Heart right ventricle (tissue), 16 donors: ENCODE data around the gene TSNAX. TPM values are rescaled to one million over a fixed set of nuclear protein-coding genes. Genes with fewer than 3 reads are reported as not detected.

Experiments used
- ATAC-seq, 8 donors: fragments of 200-7000 bp; cut with Tn5 transposase; one replicate each; pipeline ENCODE4 v1.9.1; 2020; ENCODE audit warnings: mild to moderate bottlenecking in 8 of 8, moderate library complexity in 8 of 8, moderate number of reproducible peaks in 1 of 8
- DNase-seq, 2 donors: peaks; one replicate each; pipeline ENCODE4 v3.0.0-alpha.2; 2020
- H3K27ac ChIP-seq, 10 donors: fragments of 200-600 bp; sonication (generic) in 2 of 10; one replicate each; pipeline versions ENCODE4 v1.5.0 to v1.8.0; 2020 to 2022; ENCODE audit warnings: mild to moderate bottlenecking in 3 of 10
- H3K27me3 ChIP-seq, 7 donors: fragments of 200-600 bp; one replicate each; pipeline ENCODE4 v1.8.0; 2021 to 2022; ENCODE audit warnings: mild to moderate bottlenecking in 2 of 7
- H3K36me3 ChIP-seq, 9 donors: fragments of 200-600 bp; sonication (generic) in 1 of 9; one replicate each; pipeline versions ENCODE4 v1.5.0 to v1.8.0; 2020 to 2022; ENCODE audit warnings: mild to moderate bottlenecking in 2 of 9
- H3K4me1 ChIP-seq, 9 donors: fragments of 200-600 bp; sonication (generic) in 1 of 9; one replicate each; pipeline versions ENCODE4 v1.5.0 to v1.8.0; 2020 to 2022; ENCODE audit warnings: mild to moderate bottlenecking in 4 of 9
- H3K4me3 ChIP-seq, 10 donors: fragments of 200-600 bp; sonication (generic) in 2 of 10; one replicate each; pipeline versions ENCODE4 v1.5.0 to v1.8.0; 2020 to 2022; ENCODE audit warnings: mild to moderate bottlenecking in 7 of 10, moderate library complexity in 2 of 10
- H3K9me3 ChIP-seq, 11 donors: fragments of 200-600 bp in 10 of 11; sonication (generic) in 2 of 11; one replicate each; pipeline versions ENCODE4 v1.5.0 to v1.8.0; 2013 to 2022; ENCODE audit warnings: mild to moderate bottlenecking in 2 of 11, control low read depth in 1 of 11, moderate library complexity in 1 of 11
- CTCF ChIP-seq, 9 donors: fragments of 200-600 bp; sonication (generic) in 2 of 9; IDR thresholded peaks; one replicate each; pipeline versions ENCODE4 v1.5.0 to v1.8.0; 2021 to 2022; ENCODE audit warnings: antibody characterized with exemption in 9 of 9, mild to moderate bottlenecking in 5 of 9, moderate library complexity in 1 of 9
- WGBS, 2 donors: extraction: QIAGEN DNeasy Blood & Tissue Kit; methylation state at CpG; one replicate each; pipeline ENCODE4 v1.1.7; 2013; ENCODE audit warnings: inconsistent platforms in 1 of 2; 5-methylcytosine and 5-hydroxymethylcytosine counted together
- intact Hi-C, 10 donors: fragments of 100-400 bp; cut with DNase I; formaldehyde crosslinking; loops; one replicate each; pipeline versions ENCODE4 v1.11.1 to v1.14.2; 2022
- polyA plus RNA-seq, 2 donors: library from polyadenylated mRNA; stranded (reverse); fragments of 200-250 nt; gene quantifications; one replicate each; pipeline ENCODE4 v1.2.3, GENCODE V29; 2013
- total RNA-seq, 10 donors: library from RNA; stranded (reverse); fragmentation: NEBNext Ultra II Directional in 3 of 10; extraction: Animal tissue kit (Norgen Biotek cat#: 25700) in 3 of 10; gene quantifications; one replicate each; pipeline versions ENCODE4 v1.2.1 to v1.2.4, GENCODE V29; 2021 to 2023
- donor health status: Arrhythmogenic right ventricular cardiomyopathy.
- donor health status: ischemic (EF 13 %, LVEDD 7.1; RV severe dilation, severe dysfunction).
- donor health status: healthy with polysubstance abuse.
- donor health status: DM: no; HTN: yes; CAD: no.
- donor health status: DM: no; HTN: no; CAD: no.
- donor health status: ischemic (EF 25% LVEDD 6.9; RV normal size, moderate dysfunction).
- donor health status: ischemic (EF 25% LVEDD 5.7; RV mildly dilated, moderate dysfunction).
- donor health status: healthy.
- donor health status: DM: yes; HTN: yes; CAD: no.
- donor health status: Ischemic cardiomyopathy.
- donor health status: ischemic (EF 35%, LVEDD 5.7; RV mildly dilated, moderate dysfunction).
- donor health status: nonischemic (EF 11% LVEDD 7.7; RV severe dilation, severe dysfunction).
- donor health status: DM: yes; HTN: yes; CAD: no.
- donor health status: PGD.
- donor health status: ischemic (EF 29% LVEDD 5.4; RV normal size, mild dysfunction).
- donor health status: nonischemic (EF 23%, LVEDD 6.1; RV moderate dilation, normal function).

The TSNAX gene
- total and polyA plus RNA-seq, 12 donors = 11.8 to 37.9 (median 32.0) TPM

GRCh38 chr1:231519166-231519565, 9.3 kb upstream of the TSNAX start:
- H3K9me3 ChIP-seq = no peaks in the 10 kb centered on the region
- WGBS, 2 donors = 76 to 84% methylated on average over 2 of the region's 2 CpGs
- intact Hi-C loops = no loop called here
- no peak for TF ChIP-seq CTCF (IDR thresholded peaks at IDR 0.05)
- no peak overlapping the region for H3K27ac ChIP-seq
- H3K4me1 ChIP-seq = peaks cover 0 to 25% (median 0%) of the 10 kb centered on the region in 9 donors
- H3K27me3 ChIP-seq = no peaks in the 10 kb centered on the region
- no peak for ATAC-seq
- DNase-seq = no peak
- no peaks in the 10 kb centered on the region for H3K36me3 ChIP-seq
- H3K4me3 ChIP-seq = no peak overlapping the region

GRCh38 chr1:231522038-231522437, 6.4 kb upstream of the TSNAX start:
- intact Hi-C loops = loop anchor here in 1 of 10 donors (10.0 kb wide), 1 partner anchor 97 kb away; the partner anchor contains the start of gene EGLN1
- ATAC-seq (no peak), DNase-seq (no peak)
- WGBS, 2 donors = 97 to 98% methylated on average over 1 of the region's 1 CpG
- no peak for TF ChIP-seq CTCF (IDR thresholded peaks at IDR 0.05)
- H3K27me3 ChIP-seq = no peaks in the 10 kb centered on the region
- H3K4me3 ChIP-seq = no peak overlapping the region
- no peaks in the 10 kb centered on the region for H3K9me3 ChIP-seq
- no peaks in the 10 kb centered on the region for H3K36me3 ChIP-seq
- H3K4me1 ChIP-seq = peaks cover 0 to 15% (median 0%) of the 10 kb centered on the region in 9 donors
- no peak overlapping the region for H3K27ac ChIP-seq

- intact Hi-C loops = loop anchor here in 1 of 10 donors (10.0 kb wide), 1 partner anchor 98 kb away; the partner anchor contains the start of gene EGLN1
- TF ChIP-seq CTCF (IDR thresholded peaks at IDR 0.05) = no peak
- 87 to 91% methylated on average over 2 of the region's 2 CpGs for WGBS, 2 donors
- H3K36me3 ChIP-seq = no peaks in the 10 kb centered on the region
- no peaks in the 10 kb centered on the region for H3K27me3 ChIP-seq
- peaks cover 0 to 22% (median 5%) of the 10 kb centered on the region in 9 donors for H3K4me1 ChIP-seq
- H3K27ac ChIP-seq = peak overlapping the region in 1 of 10 donors; percentile 54
- no peaks in the 10 kb centered on the region for H3K9me3 ChIP-seq
- H3K4me3 ChIP-seq = no peak overlapping the region
- DNase-seq (no peak), ATAC-seq (no peak)
These were observed 5.4 kb upstream of the TSNAX start for GRCh38 chr1:231522931-231523642.

GRCh38 chr1:231523816-231524215, 4.7 kb upstream of the TSNAX start:
- intact Hi-C loops = loop anchor here in 1 of 10 donors (10.0 kb wide), 1 partner anchor 99 kb away; the partner anchor contains the start of gene EGLN1

More at GRCh38 chr1:231523816-231524215, 4.7 kb upstream of the TSNAX start:
- 92 to 99% methylated on average over 2 of the region's 2 CpGs for WGBS, 2 donors
- ATAC-seq (no peak), DNase-seq (no peak)
- peak overlapping the region in 1 of 10 donors; percentile 54 for H3K27ac ChIP-seq
- no peak overlapping the region for H3K4me3 ChIP-seq
- H3K27me3 ChIP-seq = no peaks in the 10 kb centered on the region
- no peaks in the 10 kb centered on the region for H3K36me3 ChIP-seq
- H3K4me1 ChIP-seq = peaks cover 0 to 22% (median 5%) of the 10 kb centered on the region in 9 donors
- no peak for TF ChIP-seq CTCF (IDR thresholded peaks at IDR 0.05)
- no peaks in the 10 kb centered on the region for H3K9me3 ChIP-seq
